ENCODE data around the gene IFNB1. TPM values are rescaled to one million over a fixed set of nuclear protein-coding genes. Genes with fewer than 3 reads are reported as not detected.

Gene IFNB1
- total RNA-seq, 1 experiment from 2014 or later, result not detected

GRCh38 chr9:21097817-21098216, 20.1 kb upstream of the IFNB1 start:
- Histone ChIP-seq H4K91ac (ENCODE audit: insufficient read length, low read depth, low read length) (no peak overlapping the region), H3K9me3 (ENCODE audit: control insufficient read depth, low read depth, low read length) (no peaks in the 10 kb centered on the region), H2AFZ (ENCODE audit: low read length) (no peak overlapping the region), H3K23ac (ENCODE audit: insufficient read length, low read depth, low read length) (no peak overlapping the region), H3K18ac (ENCODE audit: insufficient read length, low read depth, low read length) (no peak overlapping the region), H3K79me2 (ENCODE audit: insufficient read depth, low read length) (no peaks in the 10 kb centered on the region), H4K5ac (ENCODE audit: insufficient read length, low read depth, low read length) (no peak overlapping the region), H3K27ac (ENCODE audit: insufficient read length, low read depth, low read length) (no peak overlapping the region), H2BK12ac (ENCODE audit: insufficient read length, low read depth, low read length) (no peak overlapping the region), H3K23me2 (ENCODE audit: insufficient read length, low read depth, low read length, poor library complexity, severe bottlenecking) (no peaks in the 10 kb centered on the region), H3K4me1 (ENCODE audit: insufficient read depth, low read length) (no peaks in the 10 kb centered on the region), H2AK5ac (ENCODE audit: insufficient read length, low read length) (no peak overlapping the region), H2BK120ac (ENCODE audit: low read depth, low read length, poor library complexity, severe bottlenecking) (no peak overlapping the region), H3K27me3 (ENCODE audit: insufficient read depth, low read length) (no peaks in the 10 kb centered on the region), H4K20me1 (ENCODE audit: control insufficient read depth, insufficient read depth, insufficient read length) (no peaks in the 10 kb centered on the region), H3K4me2 (ENCODE audit: insufficient read depth, insufficient read length, low read length) (no peak overlapping the region), H3K56ac (ENCODE audit: insufficient read length, low read depth, low read length) (no peak overlapping the region), H2BK5ac (ENCODE audit: insufficient read length, low read length) (no peak overlapping the region), H3K14ac (ENCODE audit: insufficient read depth, low read length) (no peak overlapping the region), H4K8ac (replicated peaks; ENCODE audit: insufficient read length, low read depth, low read length) (no peak overlapping the region), H3K9ac (ENCODE audit: extremely low read depth, insufficient read length, low read length) (no peak overlapping the region), H3T11ph (ENCODE audit: low read length) (no peak overlapping the region), H3K4ac (ENCODE audit: low read depth, low read length) (no peak overlapping the region), H3K79me1 (ENCODE audit: insufficient read depth, low read depth, low read length, poor library complexity, severe bottlenecking) (no peaks in the 10 kb centered on the region), H2BK15ac (ENCODE audit: low read depth, low read length) (no peak overlapping the region), H2BK20ac (ENCODE audit: low read depth, low read length, poor library complexity, severe bottlenecking) (no peak overlapping the region)
- no CpG with 5 or more reads among the region's 2 CpGs for WGBS (ENCODE audit: extremely low coverage, insufficient read length, low lambda C conversion rate)
- no peak for TF ChIP-seq CTCF (conservative IDR thresholded peaks at IDR 0.05)
- Mint-ChIP-seq H3K27me3 (ENCODE audit: low read depth) (no peaks in the 10 kb centered on the region; the same call in 1 of the 2 replicates), H3K4me3 (no peak overlapping the region), H3K27ac (no peak overlapping the region), H3K36me3 (ENCODE audit: insufficient read depth in 1 of 3, low read depth in 3 of 3) (no peaks in the 10 kb centered on the region), H3K4me1 (0 out of 4 replicates have a peak, but pooled peaks cover 0 to 6% of the 10 kb centered on the region in 2 experiments), H3K9me3 (no peaks in the 10 kb centered on the region)
- DNase-seq, result no peak

All from H9 (cell line).